ENCODE results near the gene FAM156A. TPM values are rescaled to one million over a fixed set of nuclear protein-coding genes. Genes with fewer than 3 reads are reported as not detected.

FAM156A gene
- total and polyA plus RNA-seq, 2 of the 8 experiments (the other 6 are each of a cell fraction or from before 2014, with no cell fraction given), result 11.7 to 13.6 TPM

GRCh38 chrX:53001958-53002357 lies 43.6 kb upstream of the FAM156A start (continued):
- TF ChIP-seq CHD7 (IDR thresholded peaks at IDR 0.05; ENCODE audit: insufficient replicate concordance, low read length) (no peak), EGR1 (IDR thresholded peaks at IDR 0.05; ENCODE audit: borderline replicate concordance, low read depth, low read length) (no peak), SIRT6 (IDR thresholded peaks at IDR 0.05; ENCODE audit: low read length) (no peak), CREB1 (IDR thresholded peaks at IDR 0.05) (no peak), ATF2 (IDR thresholded peaks at IDR 0.05; ENCODE audit: low read length) (no peak), RBBP5 (IDR thresholded peaks at IDR 0.05; ENCODE audit: borderline replicate concordance, low read depth, low read length) (no peak), RAD21 (IDR thresholded peaks at IDR 0.05 in 1 of 2, conservative IDR thresholded peaks at IDR 0.05 in 1 of 2; ENCODE audit: low read depth in 2 of 2, low read length in 2 of 2) (no peak), CBX8 (IDR thresholded peaks at IDR 0.05; ENCODE audit: borderline replicate concordance, low read depth, low read length) (no peak), BCL11A (IDR thresholded peaks at IDR 0.05; ENCODE audit: low read depth in 2 of 2, low read length in 2 of 2) (no peak), CBX5 (IDR thresholded peaks at IDR 0.05; ENCODE audit: low read depth, low read length) (no peak)
